Measurements from ENCODE around the gene TALDO1. TPM values are rescaled to one million over a fixed set of nuclear protein-coding genes. Genes with fewer than 3 reads are reported as not detected.

The TALDO1 gene
- total and polyA plus RNA-seq, 2 donors (not counting 1 experiment from before 2014, with no cell fraction given), result 136 to 150 TPM

GRCh38 chr11:702462-703461 lies 44.5 kb upstream of the TALDO1 start:
- no peak overlapping the region for H3K4me2 ChIP-seq (ENCODE audit: extremely low read depth, insufficient read depth, low read length)
- no peaks in the 10 kb centered on the region for H3K27me3 ChIP-seq (ENCODE audit: control insufficient read depth, insufficient read depth, low read length)
- H3K36me3 ChIP-seq (ENCODE audit: control insufficient read depth, insufficient read depth, low read length), result peaks cover 14% of the 10 kb centered on the region
- no peak for DNase-seq (ENCODE audit: low read depth in 2 of 2)
- no peaks in the 10 kb centered on the region for H3K9me3 ChIP-seq (ENCODE audit: control insufficient read depth, insufficient read depth, low read depth, low read length)
- H3K4me3 ChIP-seq (replicated peaks in 1 of 4; ENCODE audit: control extremely low read depth in 1 of 4, insufficient read depth in 1 of 4, low read depth in 3 of 4, low read length in 4 of 4), result no peak overlapping the region
- H2AFZ ChIP-seq (ENCODE audit: low read length), result no peak overlapping the region
- TF ChIP-seq EZH2 (IDR thresholded peaks at IDR 0.05; ENCODE audit: low read length, missing control alignments) (no peak), CTCF (conservative IDR thresholded peaks at IDR 0.05 in 1 of 2, IDR thresholded peaks at IDR 0.05 in 1 of 2; ENCODE audit: low read depth in 1 of 2, low read length in 2 of 2) (no peak)
- no peaks in the 10 kb centered on the region for H4K20me1 ChIP-seq (ENCODE audit: control insufficient read depth, extremely low read depth, insufficient read depth, low read length)
- peaks cover 14% of the 10 kb centered on the region for H3K4me1 ChIP-seq (ENCODE audit: control insufficient read depth, extremely low read depth, insufficient read depth, low read length)
- H3K79me2 ChIP-seq (ENCODE audit: control insufficient read depth, insufficient read depth, low read length), result peaks cover 3% of the 10 kb centered on the region
- H3K27ac ChIP-seq (ENCODE audit: insufficient read depth, low read length), result no peak overlapping the region
- no peak overlapping the region for H3K9ac ChIP-seq (ENCODE audit: insufficient read depth, low read length)

GRCh38 chr11:703506-703905 lies 43.8 kb upstream of the TALDO1 start:
- no peak overlapping the region for H3K4me2 ChIP-seq (ENCODE audit: extremely low read depth, insufficient read depth, low read length)
- no peak for DNase-seq (ENCODE audit: low read depth in 2 of 2)
- H3K4me3 ChIP-seq (replicated peaks in 1 of 4; ENCODE audit: control extremely low read depth in 1 of 4, insufficient read depth in 1 of 4, low read depth in 3 of 4, low read length in 4 of 4), result no peak overlapping the region
- H3K79me2 ChIP-seq (ENCODE audit: control insufficient read depth, insufficient read depth, low read length), result no peaks in the 10 kb centered on the region
- H3K4me1 ChIP-seq (ENCODE audit: control insufficient read depth, extremely low read depth, insufficient read depth, low read length), result peaks cover 11% of the 10 kb centered on the region
- no peaks in the 10 kb centered on the region for H3K9me3 ChIP-seq (ENCODE audit: control insufficient read depth, insufficient read depth, low read depth, low read length)
- H3K27me3 ChIP-seq (ENCODE audit: control insufficient read depth, insufficient read depth, low read length), result no peaks in the 10 kb centered on the region
- no peak overlapping the region for H2AFZ ChIP-seq (ENCODE audit: low read length)
- peaks cover 14% of the 10 kb centered on the region for H3K36me3 ChIP-seq (ENCODE audit: control insufficient read depth, insufficient read depth, low read length)
- no peak overlapping the region for H3K27ac ChIP-seq (ENCODE audit: insufficient read depth, low read length)
- H3K9ac ChIP-seq (ENCODE audit: insufficient read depth, low read length), result no peak overlapping the region
- no peak for TF ChIP-seq EZH2 (IDR thresholded peaks at IDR 0.05; ENCODE audit: low read length, missing control alignments)
- no peak for TF ChIP-seq CTCF (conservative IDR thresholded peaks at IDR 0.05 in 1 of 2, IDR thresholded peaks at IDR 0.05 in 1 of 2; ENCODE audit: low read depth in 1 of 2, low read length in 2 of 2)
- no peaks in the 10 kb centered on the region for H4K20me1 ChIP-seq (ENCODE audit: control insufficient read depth, extremely low read depth, insufficient read depth, low read length)

GRCh38 chr11:704228-704674 lies 43.0 kb upstream of the TALDO1 start:
- no peaks in the 10 kb centered on the region for H3K79me2 ChIP-seq (ENCODE audit: control insufficient read depth, insufficient read depth, low read length)
- no peaks in the 10 kb centered on the region for H4K20me1 ChIP-seq (ENCODE audit: control insufficient read depth, extremely low read depth, insufficient read depth, low read length)
- H3K9me3 ChIP-seq (ENCODE audit: control insufficient read depth, insufficient read depth, low read depth, low read length), result no peaks in the 10 kb centered on the region
- no peaks in the 10 kb centered on the region for H3K27me3 ChIP-seq (ENCODE audit: control insufficient read depth, insufficient read depth, low read length)
- no peak overlapping the region for H3K9ac ChIP-seq (ENCODE audit: insufficient read depth, low read length)
- no peak overlapping the region for H3K27ac ChIP-seq (ENCODE audit: insufficient read depth, low read length)
- no peak overlapping the region for H3K4me2 ChIP-seq (ENCODE audit: extremely low read depth, insufficient read depth, low read length)
- peaks cover 11% of the 10 kb centered on the region for H3K4me1 ChIP-seq (ENCODE audit: control insufficient read depth, extremely low read depth, insufficient read depth, low read length)
- H2AFZ ChIP-seq (ENCODE audit: low read length), result no peak overlapping the region
- TF ChIP-seq EZH2 (IDR thresholded peaks at IDR 0.05; ENCODE audit: low read length, missing control alignments) (no peak), CTCF (conservative IDR thresholded peaks at IDR 0.05 in 1 of 2, IDR thresholded peaks at IDR 0.05 in 1 of 2; ENCODE audit: low read depth in 1 of 2, low read length in 2 of 2) (no peak)
- no peak overlapping the region for H3K4me3 ChIP-seq (replicated peaks in 1 of 4; ENCODE audit: control extremely low read depth in 1 of 4, insufficient read depth in 1 of 4, low read depth in 3 of 4, low read length in 4 of 4)
- H3K36me3 ChIP-seq (ENCODE audit: control insufficient read depth, insufficient read depth, low read length), result peaks cover 12% of the 10 kb centered on the region
- no peak for DNase-seq (ENCODE audit: low read depth in 2 of 2)
